GM18526 (cell line): ENCODE results near the gene ITPKC.

ENCODE experiments used
- POLR2A ChIP-seq: IDR thresholded peaks from 3 replicates; pipeline ENCODE4 v1.6.1; 2011; ENCODE audit not compliant: insufficient read length; ENCODE audit errors: extremely low read depth

ITPKC gene

DNA sequence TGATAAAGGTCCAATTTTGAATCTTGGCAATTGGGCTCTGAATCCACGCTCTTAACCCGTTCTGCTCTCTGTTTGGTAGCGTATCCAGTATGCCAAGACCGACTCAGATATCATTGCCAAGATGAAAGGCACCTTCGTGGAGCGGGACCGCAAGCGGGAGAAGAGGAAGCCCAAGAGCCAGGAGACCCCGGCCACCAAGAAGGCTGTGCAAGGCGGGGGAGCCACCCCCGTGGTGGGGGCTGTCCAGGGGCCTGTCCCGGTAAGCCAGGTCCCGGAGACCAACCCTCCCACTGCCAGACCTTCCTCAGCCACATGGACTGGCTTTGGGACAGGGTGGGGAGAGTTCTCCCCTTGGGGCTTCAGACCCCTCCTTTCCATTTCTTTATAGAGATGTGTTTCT, 42.4 kb downstream of the ITPKC start:
- TF ChIP-seq POLR2A = no peak

DNA sequence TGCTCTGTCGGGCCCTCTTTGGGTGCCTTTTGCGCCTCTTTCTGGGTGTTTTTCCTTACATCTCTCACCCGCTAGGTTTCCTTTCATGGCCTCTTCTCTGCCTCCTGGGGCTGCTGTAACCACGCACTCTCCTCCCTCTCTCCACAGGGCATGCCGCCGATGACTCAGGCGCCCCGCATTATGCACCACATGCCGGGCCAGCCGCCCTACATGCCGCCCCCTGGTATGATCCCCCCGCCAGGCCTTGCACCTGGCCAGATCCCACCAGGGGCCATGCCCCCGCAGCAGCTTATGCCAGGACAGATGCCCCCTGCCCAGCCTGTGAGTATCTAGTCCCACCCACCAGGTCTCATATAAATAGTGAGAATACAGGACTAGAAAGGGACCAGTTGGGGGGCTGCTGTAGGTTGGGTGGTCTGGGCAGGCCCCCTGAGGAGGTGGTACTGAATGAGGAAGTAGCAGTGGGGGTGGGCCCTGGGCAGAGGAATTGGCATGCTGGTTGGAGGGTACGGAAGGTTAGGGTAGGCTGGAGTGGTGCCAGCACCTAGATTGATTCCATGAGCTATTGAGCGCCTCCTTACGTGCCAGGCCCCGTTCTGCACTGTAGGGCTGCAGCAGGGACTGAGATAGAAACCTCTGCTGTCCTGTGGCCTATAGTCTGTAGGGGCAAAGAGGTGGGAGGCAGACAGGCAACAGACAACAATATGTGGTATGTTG, 46.0 kb downstream of the ITPKC start:
- TF ChIP-seq POLR2A = no peak

DNA sequence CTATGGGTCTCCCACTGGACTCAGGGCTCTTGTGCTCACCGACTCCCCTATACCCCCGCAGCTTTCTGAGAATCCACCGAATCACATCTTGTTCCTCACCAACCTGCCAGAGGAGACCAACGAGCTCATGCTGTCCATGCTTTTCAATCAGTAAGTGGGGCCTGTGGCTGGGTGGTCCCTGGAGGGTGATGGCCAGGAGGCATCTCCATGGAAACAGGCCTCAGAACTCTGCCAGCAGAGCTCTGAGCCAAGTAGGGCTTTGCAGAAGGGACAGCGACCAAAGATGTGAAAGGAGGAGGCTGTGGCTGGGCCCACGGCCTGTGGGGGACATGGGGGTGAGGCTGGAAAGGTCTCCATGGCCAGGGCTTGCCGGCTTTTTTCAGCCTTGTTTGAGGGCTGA, 46.6 kb downstream of the ITPKC start:
- TF ChIP-seq POLR2A = no peak

DNA sequence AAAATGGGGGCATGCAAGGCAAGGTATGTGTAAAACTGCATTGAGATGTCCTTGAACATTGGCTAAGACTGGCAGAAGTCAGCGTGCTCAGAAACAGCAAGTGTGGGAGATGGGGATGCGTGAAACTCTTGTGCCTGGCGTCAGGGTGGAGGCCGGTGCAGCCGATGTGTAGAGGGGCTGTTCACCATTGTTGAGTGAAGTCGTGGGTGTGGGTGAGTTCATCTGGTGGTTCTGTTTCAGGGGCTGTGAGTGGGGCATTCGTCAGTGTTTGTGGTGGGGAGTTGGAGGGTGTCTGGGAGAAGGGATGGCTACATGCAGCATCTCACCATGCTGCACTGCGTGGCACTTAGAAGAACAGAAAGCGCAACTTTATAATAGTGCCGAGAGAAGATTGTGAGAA, 47.1 kb downstream of the ITPKC start:
- TF ChIP-seq POLR2A = no peak

DNA sequence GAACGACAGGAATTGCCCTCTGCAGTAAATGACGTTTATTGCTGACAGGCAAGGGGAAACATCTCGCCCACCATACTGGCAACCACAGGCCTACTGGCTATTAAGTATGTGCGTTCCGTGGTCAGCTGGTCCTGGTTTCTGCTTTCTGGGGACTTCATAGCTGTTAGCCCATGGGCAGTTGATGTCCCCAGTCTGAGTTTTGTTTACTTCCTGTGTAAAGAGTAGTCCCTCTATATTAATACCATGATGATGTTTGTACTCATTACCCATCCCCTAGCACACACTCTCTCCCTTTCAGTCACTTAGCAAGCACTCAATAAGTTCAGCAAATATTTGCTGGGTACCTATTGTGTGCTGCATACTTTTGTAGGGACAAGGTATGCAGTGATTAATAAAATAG, 52.0 kb downstream of the ITPKC start:
- TF ChIP-seq POLR2A = no peak

DNA sequence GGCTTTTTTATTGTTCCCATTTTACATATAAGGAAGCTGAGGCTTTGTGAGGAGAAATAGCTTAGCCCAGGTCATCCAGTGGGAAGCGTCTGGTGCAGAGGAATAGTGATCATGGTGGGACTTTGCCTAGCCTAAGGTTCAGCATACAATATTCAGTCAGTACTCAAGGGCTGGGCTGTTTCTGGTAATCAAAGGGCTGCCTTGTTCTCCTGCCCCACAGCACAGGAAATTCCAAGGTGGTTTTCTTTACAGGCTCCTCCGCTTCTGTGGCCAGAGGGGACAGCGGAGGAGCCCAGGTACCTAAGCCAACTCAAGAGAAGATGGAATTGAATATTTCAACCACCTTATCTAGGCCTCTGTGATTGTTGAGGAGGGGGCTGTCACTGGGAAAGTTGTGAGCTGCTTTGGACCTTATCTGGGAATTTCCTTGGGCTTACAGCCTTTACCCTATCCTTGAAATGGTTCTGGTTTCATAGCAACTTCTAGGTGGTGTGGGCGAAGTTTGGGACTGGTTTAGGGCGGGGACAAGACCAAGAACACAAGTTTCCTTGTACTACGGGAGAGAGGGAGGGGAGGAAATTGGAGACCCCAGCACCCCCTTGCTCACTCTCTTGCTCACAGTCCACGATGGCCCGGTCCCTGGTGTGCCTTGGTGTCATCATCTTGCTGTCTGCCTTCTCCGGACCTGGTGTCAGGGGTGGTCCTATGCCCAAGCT, 58.2 kb downstream of the ITPKC start, which contains the start of gene MIA:
MIA (plus strand) TSS at position 606 of the 716 bp plus-strand sequence; CDS start at position 628, 22 bp downstream.
- no peak for TF ChIP-seq POLR2A

DNA sequence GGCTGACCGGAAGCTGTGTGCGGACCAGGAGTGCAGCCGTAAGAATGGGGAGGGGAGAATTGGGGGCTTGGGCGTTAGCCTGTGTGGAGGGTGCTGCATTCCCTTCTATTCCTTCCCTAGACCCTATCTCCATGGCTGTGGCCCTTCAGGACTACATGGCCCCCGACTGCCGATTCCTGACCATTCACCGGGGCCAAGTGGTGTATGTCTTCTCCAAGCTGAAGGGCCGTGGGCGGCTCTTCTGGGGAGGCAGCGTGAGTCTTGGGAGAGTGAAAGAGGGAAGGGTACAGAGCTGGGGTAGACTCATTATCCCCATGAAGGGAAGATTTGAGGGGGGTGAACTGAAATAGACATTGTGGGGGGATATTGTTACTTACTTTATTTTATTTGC, 58.7 kb downstream of the ITPKC start:
- TF ChIP-seq POLR2A = no peak

DNA sequence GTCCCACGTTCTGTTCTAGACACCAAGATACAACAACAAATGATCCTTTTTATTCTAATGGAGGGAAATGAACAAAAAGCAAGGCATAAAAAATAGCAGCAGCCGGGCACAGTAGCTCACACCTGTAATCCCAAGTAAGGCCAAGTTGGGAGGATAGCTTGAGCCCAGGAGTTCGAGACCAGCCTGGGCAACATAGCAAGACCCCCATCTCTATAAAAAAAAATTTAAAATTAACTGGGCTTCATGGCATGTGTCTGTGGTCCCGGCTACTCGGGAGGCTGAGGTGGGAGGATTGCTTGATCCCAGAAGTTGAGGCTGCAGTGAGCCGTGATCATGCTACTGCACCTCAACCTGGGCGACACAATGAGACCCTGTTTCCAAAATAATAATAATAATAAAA, 59.5 kb downstream of the ITPKC start:
- no peak for TF ChIP-seq POLR2A

DNA sequence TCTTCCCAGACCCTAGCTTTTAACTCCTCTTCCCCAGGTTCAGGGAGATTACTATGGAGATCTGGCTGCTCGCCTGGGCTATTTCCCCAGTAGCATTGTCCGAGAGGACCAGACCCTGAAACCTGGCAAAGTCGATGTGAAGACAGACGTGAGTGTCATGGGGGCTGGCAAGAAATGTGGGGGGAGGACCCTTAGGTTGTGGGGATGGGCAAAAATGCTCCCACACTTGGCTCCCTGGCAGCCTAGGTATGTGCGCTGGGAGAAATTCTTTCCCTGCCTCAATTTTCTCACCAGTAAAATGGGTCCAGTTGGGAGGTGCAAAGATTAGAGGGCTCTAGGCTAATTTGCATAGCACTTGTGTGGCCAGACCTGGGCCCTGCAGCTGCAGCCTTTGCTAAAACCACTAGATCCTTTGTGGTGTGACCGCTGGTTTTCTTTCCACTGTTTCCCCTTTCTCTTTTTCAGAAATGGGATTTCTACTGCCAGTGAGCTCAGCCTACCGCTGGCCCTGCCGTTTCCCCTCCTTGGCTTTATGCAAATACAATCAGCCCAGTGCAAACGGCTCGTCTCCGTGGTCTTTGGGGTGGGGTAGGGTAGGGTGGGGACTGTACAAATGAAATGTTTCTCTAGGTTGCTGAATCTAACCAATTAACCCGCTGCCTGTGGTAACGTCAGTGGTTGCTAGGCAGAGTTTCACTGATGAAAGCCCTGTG, 60.2 kb downstream of the ITPKC start:
- TF ChIP-seq POLR2A = no peak

DNA sequence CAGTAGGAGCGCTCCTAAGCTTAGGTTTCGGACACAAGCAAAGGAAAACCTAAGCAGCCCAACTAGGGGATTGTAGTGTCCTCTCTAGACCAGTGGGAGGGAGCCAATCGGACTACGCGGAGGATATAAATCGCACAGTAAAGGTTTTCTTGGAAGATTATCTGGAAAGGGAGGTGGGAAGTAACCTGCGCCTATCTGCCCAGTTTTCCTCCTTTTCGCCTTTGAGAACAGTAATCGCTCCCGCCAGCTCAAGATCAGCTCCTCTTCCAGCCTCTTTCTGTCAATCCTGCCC, 60.7 kb downstream of the ITPKC start:
- TF ChIP-seq POLR2A = no peak

DNA sequence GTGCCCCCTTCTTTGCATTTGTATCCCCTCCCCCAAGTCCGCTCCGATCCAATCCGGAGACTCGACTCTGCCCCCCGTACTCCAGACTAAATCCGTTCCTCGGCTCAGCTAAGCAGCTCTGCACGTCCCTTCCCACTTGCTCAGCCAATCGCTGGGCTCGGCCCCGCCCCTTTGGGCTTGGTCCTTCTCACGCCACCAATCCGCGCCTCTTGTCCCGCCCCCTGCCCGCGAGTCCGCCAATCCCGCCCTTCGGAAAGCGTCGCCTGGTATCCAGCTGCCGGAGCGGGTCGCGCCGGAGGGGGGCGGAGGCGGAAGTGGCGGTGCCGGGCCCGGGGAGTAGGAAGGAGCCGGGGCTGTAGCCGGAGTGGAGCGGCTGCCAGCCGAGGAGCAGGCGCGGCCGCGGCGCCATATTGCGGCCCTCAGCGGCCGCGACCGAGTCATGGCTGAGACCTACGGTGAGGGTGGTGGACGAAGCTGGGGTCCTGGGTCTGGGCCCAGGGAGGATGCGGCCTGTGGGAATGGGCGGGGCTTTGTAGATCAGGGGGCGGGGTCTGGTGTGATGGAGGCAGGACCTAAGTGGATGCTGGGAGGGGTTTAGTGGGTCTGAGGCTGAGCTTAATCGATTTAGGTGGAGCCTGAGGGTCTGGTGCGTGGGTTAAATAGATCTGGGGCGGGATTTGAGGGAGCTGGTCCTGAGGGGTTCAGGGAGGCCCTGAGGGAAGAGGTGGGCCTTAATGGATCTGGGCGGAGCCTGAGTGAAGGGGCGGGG, 61.2 kb downstream of the ITPKC start, which contains the start of gene RAB4B:
RAB4B (plus strand) TSS at position 311 of the 769 bp plus-strand sequence; CDS start at position 440, 129 bp downstream.
- TF ChIP-seq POLR2A = peak; percentile 48

DNA sequence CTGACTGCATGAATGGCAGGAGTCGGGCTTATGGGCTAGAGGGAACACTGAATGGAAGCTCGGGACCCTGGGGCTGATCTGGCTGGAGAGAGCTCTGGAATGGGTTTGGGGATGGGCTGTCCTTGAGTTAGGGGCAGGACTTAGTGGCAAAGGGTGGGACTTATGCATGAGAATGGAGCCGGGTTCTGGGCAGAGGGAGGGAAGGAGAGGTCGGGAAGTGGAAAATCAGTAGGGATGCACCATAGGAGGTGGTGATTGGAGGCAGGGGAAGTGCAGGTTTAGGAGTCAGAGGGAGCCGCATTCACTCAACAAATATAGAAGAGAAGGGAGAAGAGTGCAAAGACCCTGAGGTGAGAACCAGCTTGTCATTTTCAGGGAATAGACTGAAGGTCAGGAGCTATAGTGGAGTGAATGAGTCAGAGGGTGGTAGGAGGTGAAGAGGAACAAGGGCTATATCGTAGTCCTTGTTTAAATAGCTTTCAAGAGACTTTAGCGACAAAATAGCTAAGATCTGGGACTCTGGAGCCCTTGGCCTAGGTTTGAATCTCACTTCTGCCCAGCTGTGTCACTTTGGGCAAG, 61.9 kb downstream of the ITPKC start:
- no peak for TF ChIP-seq POLR2A

DNA sequence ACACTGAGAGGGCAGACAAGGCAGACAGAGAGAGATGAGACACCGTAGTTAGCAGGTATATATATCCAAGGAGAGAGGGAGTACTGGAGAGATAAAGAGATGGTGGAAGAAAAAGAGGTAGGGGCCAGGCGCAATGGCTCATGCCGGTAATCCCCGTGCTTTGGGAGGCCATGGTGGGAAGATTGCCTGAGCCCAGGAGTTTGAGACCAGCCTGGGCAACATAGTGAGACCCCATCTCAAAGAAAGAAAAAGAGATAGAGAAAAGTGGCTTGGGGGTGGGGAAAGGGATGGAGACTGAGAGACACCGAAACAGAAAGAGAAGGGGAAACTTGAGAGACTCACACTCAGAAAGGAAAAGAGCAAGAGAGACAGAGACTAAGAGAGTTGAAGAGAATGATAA, 63.7 kb downstream of the ITPKC start:
- no peak for TF ChIP-seq POLR2A

DNA sequence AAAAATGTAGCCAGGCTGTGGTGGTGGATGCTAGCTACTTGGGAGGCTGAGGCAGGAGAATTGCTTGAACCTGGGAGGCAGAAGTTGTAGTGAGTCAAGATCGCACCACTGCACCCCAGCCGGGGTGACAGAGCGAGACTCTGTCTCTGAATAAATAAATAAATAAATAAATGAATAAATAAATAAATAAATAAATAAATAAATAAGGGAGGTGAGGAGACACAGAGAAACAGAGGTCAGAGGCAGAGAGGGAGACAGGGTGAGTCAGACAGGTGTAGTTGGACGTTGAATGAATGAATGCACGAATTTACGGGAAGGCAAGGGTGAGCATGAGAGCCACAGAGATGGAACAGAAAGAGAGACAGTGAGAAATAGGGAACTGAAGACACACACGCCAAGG, 64.2 kb downstream of the ITPKC start:
- TF ChIP-seq POLR2A = no peak

DNA sequence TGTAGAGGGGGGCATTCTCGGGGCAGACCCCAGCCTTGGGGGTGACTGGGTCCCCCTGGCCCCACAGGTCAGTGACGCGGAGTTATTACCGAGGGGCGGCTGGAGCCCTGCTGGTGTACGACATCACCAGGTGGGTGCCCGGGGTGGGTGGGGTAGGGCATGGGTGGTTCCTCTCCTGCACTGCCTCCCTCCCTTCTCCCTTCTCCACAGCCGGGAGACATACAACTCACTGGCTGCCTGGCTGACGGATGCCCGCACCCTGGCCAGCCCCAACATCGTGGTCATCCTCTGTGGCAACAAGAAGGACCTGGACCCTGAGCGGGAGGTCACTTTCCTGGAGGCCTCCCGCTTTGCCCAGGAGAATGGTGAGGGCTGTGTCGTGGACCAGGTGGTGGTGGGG, 66.8 kb downstream of the ITPKC start:
- no peak for TF ChIP-seq POLR2A
